DLD1 (cell line): ENCODE measurements around the gene KCNK2.

Source experiments
- in situ Hi-C: cut with HindIII; loops from 2 replicates; pipeline ENCODE4 v1.10.0; 2017; ENCODE audit warnings: low sequenced_read_pairs

Gene KCNK2

GRCh38 chr1:215094381-215094780 is 11.8 kb downstream of the KCNK2 start:
- in situ Hi-C loops = no loop called here

GRCh38 chr1:215095524-215095923 is 13.0 kb downstream of the KCNK2 start:
- in situ Hi-C loops = no loop called here

- in situ Hi-C loops = no loop called here
Measured at GRCh38 chr1:215101511-215101910, 19.0 kb downstream of the KCNK2 start.

DNA sequence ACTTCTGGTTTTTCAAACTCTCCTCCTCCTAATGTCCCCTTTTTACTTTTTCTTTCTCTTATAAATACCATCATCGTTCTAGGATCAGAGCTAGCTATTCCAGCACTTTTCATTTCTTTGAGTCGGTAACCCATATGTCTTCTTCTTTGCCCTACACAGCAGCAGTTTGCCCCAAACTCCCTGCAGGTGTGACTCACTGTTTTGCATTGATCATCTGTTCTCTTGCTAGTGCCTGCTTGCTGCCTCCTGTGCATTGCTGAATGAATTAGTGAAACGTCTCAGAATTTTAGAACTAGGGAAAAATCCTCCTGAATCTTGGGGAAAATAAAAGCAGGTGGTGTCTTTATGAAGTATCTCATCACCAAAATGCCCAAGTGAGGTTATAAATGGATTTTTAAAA is 21.7 kb downstream of the KCNK2 start:
- in situ Hi-C loops = no loop called here

GRCh38 chr1:215106067-215106466 is 23.5 kb downstream of the KCNK2 start:
- in situ Hi-C loops = no loop called here

DNA sequence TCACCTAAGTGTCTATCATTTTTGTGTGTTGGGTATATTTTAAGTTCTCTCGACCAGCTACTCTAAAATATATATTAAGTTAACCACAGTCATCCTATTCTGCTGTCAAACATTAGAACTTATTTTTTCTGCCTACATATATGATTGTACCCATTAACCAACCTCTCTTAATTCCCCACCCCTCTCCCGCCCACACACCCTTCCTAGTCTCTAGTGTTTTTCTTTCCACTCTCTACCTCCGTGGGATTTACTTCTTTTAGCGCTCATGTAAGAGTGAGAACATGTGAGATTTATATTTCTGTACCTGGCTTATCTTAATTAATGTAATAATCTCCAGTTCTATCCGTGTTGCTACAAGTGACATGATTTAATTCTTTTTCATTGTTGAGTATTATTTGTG is 26.6 kb downstream of the KCNK2 start:
- in situ Hi-C loops = no loop called here

GRCh38 chr1:215111916-215112315 is 29.4 kb downstream of the KCNK2 start:
- in situ Hi-C loops = no loop called here

GRCh38 chr1:215113776-215114153 is 31.2 kb downstream of the KCNK2 start:
- in situ Hi-C loops = no loop called here

DNA sequence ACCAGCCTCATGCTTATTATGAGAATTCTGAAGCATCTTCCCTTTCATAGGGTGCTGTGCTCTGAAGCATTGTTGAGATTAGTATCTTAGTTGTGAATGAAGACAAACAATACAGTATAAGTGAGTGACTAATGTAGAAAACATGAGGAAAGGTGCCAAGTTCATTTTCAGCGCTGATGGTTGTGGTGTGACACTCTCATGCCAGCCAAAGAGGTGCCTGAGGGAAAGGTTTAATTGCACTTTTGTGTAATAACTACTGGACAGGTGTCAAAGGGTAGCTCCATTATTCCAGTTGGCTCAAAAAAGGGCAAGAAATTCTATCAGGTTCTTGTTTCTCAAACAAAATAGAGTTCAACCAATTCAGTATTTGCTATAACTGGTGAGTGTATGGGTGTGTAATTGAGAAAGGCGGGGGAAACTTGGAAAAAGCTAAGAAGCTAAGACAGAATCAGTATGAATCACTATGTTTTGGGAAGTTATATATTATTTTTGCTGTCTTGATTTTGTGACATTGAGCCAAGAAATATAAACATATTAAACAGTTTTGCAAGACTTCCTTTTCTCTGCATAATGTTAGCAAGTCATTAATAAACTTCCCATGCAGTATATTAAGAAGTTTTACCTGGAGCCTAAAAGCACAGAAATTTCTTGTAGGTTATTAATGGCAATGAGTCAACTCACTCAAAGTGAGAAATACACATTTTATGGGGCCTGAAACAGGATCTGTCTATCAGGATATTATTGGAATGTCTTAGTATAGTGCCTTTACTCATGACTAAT is 31.8 kb downstream of the KCNK2 start:
- in situ Hi-C loops = no loop called here

DNA sequence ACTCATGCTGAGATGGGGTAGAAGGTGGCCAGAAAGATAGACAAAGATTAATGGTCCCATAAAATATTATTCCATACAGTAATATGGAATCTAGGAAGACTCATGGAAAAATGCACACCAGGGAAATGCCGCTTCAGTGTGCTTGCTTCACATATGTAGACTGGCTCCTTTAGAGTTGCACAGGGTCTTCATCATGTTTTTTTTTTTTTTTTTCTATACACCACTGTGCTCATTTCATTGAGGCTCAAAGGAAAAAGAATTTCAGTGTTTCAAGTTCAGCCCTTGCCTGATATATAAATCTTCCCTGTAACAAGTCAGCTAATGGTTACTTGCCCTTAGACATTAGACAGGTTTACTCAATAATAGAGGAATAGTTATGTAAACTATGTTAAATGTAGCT is 33.2 kb downstream of the KCNK2 start:
- in situ Hi-C loops = no loop called here

- in situ Hi-C loops = no loop called here
Measured at GRCh38 chr1:215118081-215118480, 35.5 kb downstream of the KCNK2 start.

GRCh38 chr1:215119056-215119455 is 36.5 kb downstream of the KCNK2 start:
- in situ Hi-C loops = no loop called here

GRCh38 chr1:215119719-215120365 is 37.3 kb downstream of the KCNK2 start:
- in situ Hi-C loops = no loop called here

DNA sequence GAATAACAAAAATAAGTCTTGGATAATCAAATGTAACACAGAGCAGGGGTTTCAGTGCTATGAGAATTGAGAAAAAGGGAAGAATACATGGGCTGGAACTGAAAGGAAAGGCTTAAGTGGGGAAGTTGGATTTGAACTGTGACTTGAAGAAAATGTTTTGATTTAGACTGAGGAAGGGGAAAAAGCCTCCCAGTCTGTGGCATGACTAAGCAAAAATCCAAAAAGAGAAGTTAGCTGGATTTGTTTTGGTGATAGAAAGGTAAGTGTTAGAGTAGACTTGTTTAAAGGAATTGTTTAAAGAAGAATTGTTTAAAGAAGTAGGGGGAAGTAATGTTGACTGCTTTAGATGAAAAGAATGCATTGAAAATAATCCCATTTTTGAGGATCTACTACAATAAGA is 46.0 kb downstream of the KCNK2 start:
- in situ Hi-C loops = no loop called here

DNA sequence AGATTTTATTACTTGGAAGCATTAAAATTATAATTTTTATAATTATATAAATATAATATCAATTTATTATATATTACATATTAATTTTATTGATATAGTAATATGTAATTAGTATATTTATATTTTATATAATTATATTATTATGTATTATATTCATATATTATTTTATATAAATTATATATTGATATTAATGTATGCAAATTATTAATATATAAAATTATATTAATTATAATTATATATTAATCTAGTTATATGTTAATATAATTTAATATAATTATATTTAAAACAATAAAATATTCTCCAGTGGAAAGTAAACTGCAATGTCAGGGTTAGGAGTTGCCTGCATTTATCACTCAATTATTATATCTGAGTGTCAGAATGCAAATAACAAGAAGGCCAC is 48.8 kb downstream of the KCNK2 start:
- in situ Hi-C loops = no loop called here

- in situ Hi-C loops = no loop called here
Measured at GRCh38 chr1:215132156-215132555, 49.6 kb downstream of the KCNK2 start.

DNA sequence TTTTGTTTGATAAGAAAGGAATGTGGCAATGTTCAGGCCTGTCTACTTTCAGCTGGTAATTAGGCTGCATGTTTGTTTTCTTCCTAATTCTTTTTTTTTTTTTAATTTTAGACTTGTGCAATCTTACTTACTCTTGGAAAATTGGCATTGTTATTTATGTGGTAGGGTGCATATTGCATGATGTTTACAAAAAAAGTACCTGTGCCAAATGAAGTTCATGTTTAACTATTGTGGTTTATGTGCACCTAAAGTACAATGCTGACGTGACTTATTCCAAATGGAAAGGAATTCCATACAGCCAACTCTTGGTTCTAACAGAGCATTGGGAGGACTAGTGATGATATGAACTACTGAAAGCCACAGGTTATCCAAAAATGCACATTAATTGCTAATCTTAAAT is 51.0 kb downstream of the KCNK2 start:
- in situ Hi-C loops = no loop called here

- in situ Hi-C loops = no loop called here
Measured at GRCh38 chr1:215137985-215138384, 55.4 kb downstream of the KCNK2 start.

DNA sequence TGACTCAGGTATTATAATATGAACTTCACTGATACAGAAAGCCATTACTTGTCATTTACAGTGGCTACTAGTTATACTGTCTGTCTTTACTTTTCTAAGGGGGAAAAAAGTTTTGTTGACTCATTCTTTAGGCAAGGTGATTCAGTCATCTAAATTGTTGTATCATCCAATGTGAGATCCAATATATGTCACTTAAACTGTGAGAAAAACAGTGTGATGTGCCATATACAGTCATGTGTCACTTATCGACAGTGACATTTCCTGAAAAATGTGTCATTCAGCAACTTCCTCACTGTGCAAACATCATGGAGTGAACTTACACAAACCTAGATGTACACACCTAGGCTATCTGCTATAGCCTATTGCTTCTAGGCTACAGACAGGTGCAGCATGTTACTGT is 57.6 kb downstream of the KCNK2 start:
- in situ Hi-C loops = no loop called here

DNA sequence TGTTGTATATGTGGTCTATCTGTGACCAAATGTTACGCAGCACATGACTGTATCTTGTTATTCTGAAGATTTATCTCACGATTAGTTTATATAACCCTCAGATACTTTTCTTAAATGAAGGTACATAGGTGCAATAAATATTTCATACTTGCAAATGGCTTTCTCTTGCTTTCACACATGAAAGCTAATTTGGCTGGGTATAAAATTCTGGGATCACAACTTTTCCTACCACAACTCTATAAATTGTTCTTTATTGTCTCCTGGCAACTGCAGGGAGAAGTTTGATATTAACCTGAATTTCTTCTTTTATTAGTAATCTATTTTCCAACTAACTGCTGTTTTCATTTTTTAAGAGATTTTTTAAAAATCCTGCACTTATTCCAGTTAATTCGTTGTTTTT is 58.9 kb downstream of the KCNK2 start:
- in situ Hi-C loops = no loop called here

DNA sequence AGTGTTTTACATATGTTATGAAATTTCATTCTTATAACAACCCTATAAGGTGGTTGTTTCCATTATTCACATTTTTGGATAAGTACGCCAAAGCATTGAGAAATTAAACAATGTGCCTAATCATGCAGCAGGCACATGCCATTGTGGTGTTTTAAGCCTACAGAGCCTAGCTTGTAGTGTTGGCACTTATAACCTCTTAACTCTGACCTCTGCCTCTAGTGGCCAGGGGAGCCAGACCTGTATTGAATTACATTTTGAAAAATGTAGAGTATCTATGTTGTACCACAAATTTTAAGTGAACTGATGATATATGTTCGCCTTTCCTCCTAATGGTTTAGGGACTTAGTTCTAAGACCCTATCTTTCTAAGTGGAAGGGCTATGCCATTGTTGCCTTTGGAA is 61.0 kb downstream of the KCNK2 start:
- in situ Hi-C loops = no loop called here

- in situ Hi-C loops = no loop called here
Measured at GRCh38 chr1:215146240-215146975, 63.9 kb downstream of the KCNK2 start.
